AG08396 (cell line): Measurements from ENCODE around the gene PTX3.

Experiments used
- DNase-seq: peaks from one replicate; pipeline ENCODE4 v3.0.0; 2012; ENCODE audit warnings: low spot score, mixed read lengths

PTX3 gene

GRCh38 chr3:157423337-157423736, 13.3 kb upstream of the PTX3 start:
- DNase-seq = no peak

- no peak for DNase-seq
Observed at GRCh38 chr3:157427901-157428300, 8.7 kb upstream of the PTX3 start.

- DNase-seq = no peak
Observed at GRCh38 chr3:157428853-157429252, 7.8 kb upstream of the PTX3 start.

- DNase-seq = no peak
Observed at GRCh38 chr3:157429708-157430107, 6.9 kb upstream of the PTX3 start.

GRCh38 chr3:157438194-157438730, 1.6 kb downstream of the PTX3 start:
- no peak for DNase-seq

GRCh38 chr3:157441102-157441624, 4.5 kb downstream of the PTX3 start:
- no peak for DNase-seq

GRCh38 chr3:157442729-157443128, 6.1 kb downstream of the PTX3 start:
- DNase-seq = no peak

GRCh38 chr3:157443905-157444796, 7.5 kb downstream of the PTX3 start:
- no peak for DNase-seq

GRCh38 chr3:157444797-157445184, 8.1 kb downstream of the PTX3 start:
- no peak for DNase-seq

GRCh38 chr3:157445857-157446256, 9.2 kb downstream of the PTX3 start:
- no peak for DNase-seq

GRCh38 chr3:157447026-157447694, 10.5 kb downstream of the PTX3 start:
- DNase-seq = peak; percentile 32

- no peak for DNase-seq
Observed at GRCh38 chr3:157452097-157452496, 15.4 kb downstream of the PTX3 start.

- DNase-seq = no peak
Observed at GRCh38 chr3:157453824-157454223, 17.2 kb downstream of the PTX3 start.

- DNase-seq = no peak
Observed at GRCh38 chr3:157459706-157460105, 23.1 kb downstream of the PTX3 start.

GRCh38 chr3:157460253-157460652, 23.6 kb downstream of the PTX3 start:
- no peak for DNase-seq

- no peak for DNase-seq
Observed at GRCh38 chr3:157463816-157464215, 27.2 kb downstream of the PTX3 start.

GRCh38 chr3:157464321-157464720, 27.7 kb downstream of the PTX3 start:
- no peak for DNase-seq

GRCh38 chr3:157465741-157466140, 29.1 kb downstream of the PTX3 start:
- DNase-seq = no peak

- DNase-seq = no peak
Observed at GRCh38 chr3:157467200-157467599, 30.6 kb downstream of the PTX3 start.

GRCh38 chr3:157469561-157470294, 33.1 kb downstream of the PTX3 start:
- no peak for DNase-seq

GRCh38 chr3:157471064-157471463, 34.4 kb downstream of the PTX3 start:
- DNase-seq = no peak

GRCh38 chr3:157472648-157473047, 36.0 kb downstream of the PTX3 start:
- DNase-seq = no peak
